DMS 273 (cell line): ENCODE measurements around the gene ZNF263.
"Not testable (repeated sequence)": the region's sequence is repeated elsewhere in the genome, so short reads cannot be mapped to it uniquely, and the experiment has no call there.

Experiments
- DNase-seq: peaks from one replicate; lab custom pipeline; 2025; ENCODE audit not compliant: unreplicated experiment; lab: John Stamatoyannopoulos, UW

ZNF263 gene

GRCh38 chr16:3266873-3267537 lies 16.3 kb upstream of the ZNF263 start:
- DNase-seq, result peak; percentile 76

DNA sequence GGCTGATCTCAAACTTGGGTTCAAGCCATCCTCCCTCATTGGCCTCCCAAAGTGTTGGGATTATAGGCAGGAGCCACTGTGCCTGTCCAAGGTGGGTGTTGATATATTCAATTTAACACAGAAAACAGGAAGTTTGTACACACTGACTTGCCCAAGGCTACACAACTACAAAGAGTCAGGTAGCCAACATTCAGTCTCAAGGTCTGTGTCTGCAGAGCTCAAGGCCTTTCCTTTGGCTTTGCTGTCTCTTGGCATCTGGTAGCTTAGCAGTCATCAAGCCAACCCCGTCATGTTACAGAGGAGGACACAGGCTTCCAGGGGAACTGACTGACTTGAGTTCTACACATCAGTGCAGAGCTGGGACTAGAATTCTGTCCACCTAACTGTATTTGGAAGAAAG lies 15.0 kb upstream of the ZNF263 start:
- no peak for DNase-seq

- not testable (repeated sequence) for DNase-seq
These were observed 12.6 kb upstream of the ZNF263 start for GRCh38 chr16:3270718-3271117.

DNA sequence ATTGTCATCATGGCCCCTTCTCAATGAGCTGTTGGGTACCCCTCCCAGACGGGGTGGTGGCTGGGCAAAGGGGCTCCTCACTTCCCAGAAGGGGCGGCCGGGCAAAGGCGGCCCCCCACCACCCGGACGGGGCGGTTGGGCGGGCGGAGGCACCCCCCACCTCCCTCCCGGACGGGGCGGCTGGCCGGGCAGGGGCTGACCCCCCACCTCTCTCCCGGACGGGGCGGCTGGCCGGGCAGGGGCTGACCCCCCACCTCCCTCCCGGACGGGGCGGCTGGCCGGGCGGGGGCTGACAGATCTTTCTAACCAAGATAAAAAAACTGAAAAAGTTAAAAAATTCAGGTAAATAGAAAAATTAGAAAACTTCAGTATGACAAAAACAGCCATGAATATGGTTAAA lies 12.0 kb upstream of the ZNF263 start:
- DNase-seq, result not testable (repeated sequence)

GRCh38 chr16:3274490-3274889 lies 8.8 kb upstream of the ZNF263 start:
- peak; percentile 58 for DNase-seq

DNA sequence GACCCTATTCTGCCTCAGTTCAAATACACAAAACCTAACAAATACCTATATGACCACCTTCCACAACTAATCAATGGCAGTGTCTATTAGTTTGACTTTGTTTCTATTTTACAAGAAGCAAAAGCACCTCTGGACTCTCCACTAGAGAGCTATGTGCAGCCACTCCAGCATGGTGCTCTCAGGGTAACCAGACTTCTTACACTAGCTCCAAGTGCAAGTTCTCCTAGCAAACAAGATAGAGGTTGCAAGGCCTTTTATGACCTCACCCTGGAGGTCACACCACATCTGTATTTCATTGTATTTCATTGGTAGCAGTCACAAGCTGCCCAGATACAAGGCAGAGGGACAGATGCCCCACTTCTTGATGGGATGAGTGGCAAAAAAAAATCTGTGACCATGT lies 8.3 kb upstream of the ZNF263 start:
- no peak for DNase-seq

DNA sequence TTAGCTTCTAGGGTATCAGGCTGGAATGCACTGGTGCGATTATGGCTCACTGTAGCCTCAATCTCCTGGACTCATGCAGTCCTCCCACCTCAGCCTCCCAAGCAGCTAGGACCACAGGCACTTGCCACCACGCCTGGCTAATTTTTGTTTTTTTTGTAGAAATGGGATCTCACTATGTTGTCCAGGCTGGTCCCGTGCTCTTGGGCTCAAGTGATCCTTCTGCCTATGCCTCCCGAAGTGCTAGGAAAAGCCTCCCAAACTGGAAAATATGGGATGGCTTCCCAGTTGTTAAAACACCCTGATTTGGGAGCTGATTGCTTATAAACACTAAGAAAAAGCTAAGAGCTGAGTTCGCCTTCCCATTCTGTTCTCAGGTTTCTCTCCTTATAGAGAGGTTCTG lies 6.6 kb upstream of the ZNF263 start:
- DNase-seq, result no peak

DNA sequence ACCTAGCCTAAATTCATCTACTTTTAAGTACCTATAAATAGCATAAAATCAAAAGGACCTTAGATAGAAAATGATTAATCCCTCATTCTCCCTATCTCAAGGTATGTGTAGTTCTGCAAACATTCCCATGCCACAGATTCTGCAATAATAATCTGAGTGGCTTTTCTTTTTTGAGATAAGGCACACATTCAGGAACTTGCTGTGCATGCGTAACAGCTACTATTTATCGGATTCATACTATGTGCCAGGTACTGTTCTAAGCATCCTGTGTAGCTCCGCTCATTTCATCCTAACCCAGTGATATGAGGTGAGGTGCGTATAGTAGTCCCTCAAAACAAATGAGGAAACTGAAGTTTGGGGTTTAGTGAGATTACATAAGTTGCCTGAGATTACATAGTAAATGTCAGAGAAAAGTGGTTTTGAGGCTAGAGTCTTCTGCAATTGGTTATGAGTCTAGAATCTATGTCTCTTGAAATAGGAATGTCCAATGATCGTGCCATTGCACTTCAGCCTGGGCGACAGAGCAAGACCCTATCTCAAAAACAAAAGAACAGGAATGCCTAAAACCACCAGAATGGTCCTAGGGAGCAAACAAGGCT lies 2.0 kb upstream of the ZNF263 start:
- no peak for DNase-seq

GRCh38 chr16:3282103-3282729 lies 1.1 kb upstream of the ZNF263 start:
- DNase-seq, result peak; percentile 93

DNA sequence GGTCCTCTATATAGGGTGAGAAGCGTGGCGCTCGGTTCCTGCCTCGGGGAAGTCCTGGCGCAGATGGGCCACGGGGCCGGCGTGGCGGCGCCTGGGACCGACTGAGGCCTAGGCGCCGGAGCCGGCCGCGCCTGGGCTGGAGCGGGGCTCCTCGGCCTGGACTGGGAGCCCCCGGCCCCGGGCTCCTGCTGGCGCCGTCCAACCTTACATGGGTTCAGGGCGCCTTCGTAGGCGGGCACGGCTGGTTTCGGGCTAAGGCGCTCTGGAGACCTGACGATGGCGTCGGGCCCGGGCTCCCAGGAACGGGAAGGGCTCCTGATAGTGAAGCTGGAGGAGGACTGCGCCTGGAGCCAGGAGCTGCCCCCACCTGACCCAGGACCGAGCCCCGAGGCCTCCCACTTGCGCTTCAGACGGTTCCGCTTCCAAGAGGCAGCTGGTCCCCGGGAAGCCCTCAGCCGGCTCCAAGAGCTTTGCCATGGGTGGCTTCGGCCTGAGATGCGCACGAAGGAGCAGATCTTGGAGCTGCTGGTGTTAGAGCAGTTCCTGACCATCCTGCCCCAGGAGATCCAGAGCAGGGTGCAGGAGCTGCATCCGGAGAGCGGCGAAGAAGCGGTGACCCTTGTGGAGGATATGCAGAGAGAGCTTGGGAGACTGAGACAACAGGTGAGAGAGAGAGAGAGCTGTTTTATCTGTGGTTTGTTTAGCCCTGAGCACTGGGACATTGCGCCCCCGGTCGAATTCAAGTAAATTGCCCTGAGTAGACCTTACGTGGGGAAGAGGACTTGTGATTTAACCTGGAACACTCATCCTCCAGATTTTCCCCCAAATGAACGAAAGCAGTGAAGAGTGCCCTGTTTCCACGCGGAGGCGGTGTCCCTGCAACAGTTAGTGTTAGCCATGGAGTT lies 504 bp downstream of the ZNF263 start:
- DNase-seq, result peak; percentile 54

- no peak for DNase-seq
These were observed 1.8 kb downstream of the ZNF263 start for GRCh38 chr16:3285131-3285530.

- DNase-seq, result no peak
These were observed 6.8 kb downstream of the ZNF263 start for GRCh38 chr16:3289998-3290673.

- DNase-seq, result no peak
These were observed 9.3 kb downstream of the ZNF263 start for GRCh38 chr16:3292604-3293003.

- DNase-seq, result no peak
These were observed 11.9 kb downstream of the ZNF263 start for GRCh38 chr16:3295209-3295608.

DNA sequence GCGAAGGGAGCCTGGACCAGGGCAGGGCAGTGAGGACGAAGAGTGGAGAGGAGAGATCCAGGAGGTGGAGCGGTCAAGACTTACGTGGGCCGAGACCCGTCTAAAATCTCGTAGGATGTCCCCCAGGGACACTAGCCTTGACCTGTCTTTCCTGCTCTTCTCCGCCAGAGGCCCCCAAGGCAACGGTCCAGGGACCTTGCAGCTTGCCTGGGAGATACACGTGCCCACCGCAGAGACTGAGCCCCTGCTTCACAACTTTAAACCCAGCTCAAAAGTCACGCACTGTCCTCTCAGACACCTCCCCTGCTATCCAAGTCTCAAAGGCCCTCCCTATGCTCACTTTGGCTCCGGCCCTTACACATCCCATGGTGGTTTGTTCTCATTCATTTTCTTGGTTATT lies 12.5 kb downstream of the ZNF263 start:
- no peak for DNase-seq

DNA sequence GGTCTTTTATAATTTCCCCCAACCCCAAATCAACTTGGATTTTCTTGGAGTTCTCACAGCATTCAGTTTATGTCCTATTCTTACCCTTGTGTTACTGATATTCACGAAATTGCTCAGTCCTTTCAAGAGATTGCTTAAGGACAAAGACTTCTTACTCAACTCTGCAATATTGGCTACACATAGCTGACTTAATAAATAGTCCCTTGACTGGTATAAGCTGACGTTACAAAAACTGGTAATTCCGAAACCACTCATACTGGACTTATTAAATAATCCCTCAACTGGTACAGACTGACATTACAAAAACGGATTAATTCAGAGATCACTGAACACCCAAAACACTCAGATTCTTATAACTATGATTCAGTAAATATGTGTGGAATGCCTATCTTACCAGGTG lies 21.1 kb downstream of the ZNF263 start:
- no peak for DNase-seq

- peak; percentile 94 for DNase-seq
These were observed 22.1 kb downstream of the ZNF263 start, which contains the start of the genes TIGD7 and ZNF75A for GRCh38 chr16:3305109-3306068. Gene TIGD7 (minus strand): TSS chr16:3305430. CDS start chr16:3300614, 4,816 bp downstream. Gene ZNF75A (plus strand): TSS chr16:3305497. CDS start chr16:3308429, 2,932 bp downstream.

GRCh38 chr16:3306078-3306477 lies 22.8 kb downstream of the ZNF263 start:
- DNase-seq, result no peak

GRCh38 chr16:3311496-3311895 lies 28.2 kb downstream of the ZNF263 start:
- no peak for DNase-seq
